ENCODE results near the gene TRMU. TPM values are rescaled to one million over a fixed set of nuclear protein-coding genes. Genes with fewer than 3 reads are reported as not detected.

Gene TRMU
- total and polyA plus RNA-seq, 2 experiments from 2014 or later: 48.3 to 70.4 TPM

DNA sequence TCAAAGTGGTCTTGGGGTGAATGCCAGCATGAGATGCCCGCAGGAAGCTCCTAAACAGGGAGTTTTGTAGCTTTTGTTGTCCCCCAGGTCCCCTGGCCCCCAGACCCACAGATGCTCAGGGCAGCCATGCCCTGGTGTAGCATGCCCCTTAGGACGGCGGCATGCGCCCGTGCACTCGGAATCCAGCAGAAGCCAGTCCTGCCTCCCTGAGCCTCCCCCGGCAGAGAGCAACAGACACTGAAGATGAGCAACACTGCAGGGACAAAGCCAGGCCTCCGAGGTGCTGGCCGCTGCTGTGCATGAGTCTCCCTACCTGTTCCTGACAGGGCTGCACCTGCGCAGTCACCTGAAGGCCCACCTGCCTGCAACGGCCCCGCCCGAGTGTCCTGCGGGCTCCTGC lies 59.1 kb downstream of the TRMU start:
- Histone ChIP-seq H3K36me3 (ENCODE audit: insufficient read depth) (no peaks in the 10 kb centered on the region), H3K79me2 (replicated peaks; ENCODE audit: insufficient read depth) (no peaks in the 10 kb centered on the region), H3K9me2 (ENCODE audit: insufficient read depth) (no peaks in the 10 kb centered on the region), H4K20me1 (replicated peaks; ENCODE audit: insufficient read depth) (no peaks in the 10 kb centered on the region), H3K4me1 (ENCODE audit: insufficient read depth) (no peaks in the 10 kb centered on the region), H3K27me3 (ENCODE audit: insufficient read depth) (no peaks in the 10 kb centered on the region), H3K4me2 (no peak overlapping the region), H3F3A (replicated peaks; ENCODE audit: low read depth) (no peaks in the 10 kb centered on the region), H3K27ac (ENCODE audit: low read depth) (no peak overlapping the region), H2AFZ (no peak overlapping the region), H3K4me3 (no peak overlapping the region)
- no peak overlapping the region for H3K4me3 Mint-ChIP-seq
- DNase-seq (ENCODE audit: low spot score) (no peak), ATAC-seq (no peak)
- H3K4me1 Mint-ChIP-seq: peaks cover 4% of the 10 kb centered on the region; the same call in 1 of the 3 replicates
- H3K9me3 Mint-ChIP-seq: no peaks in the 10 kb centered on the region
- TF ChIP-seq ZNF331 (CRISPR knock-in tag; IDR thresholded peaks at IDR 0.05; ENCODE audit: low read depth) (no peak), STAT1 (IDR thresholded peaks at IDR 0.05; ENCODE audit: unreplicated experiment) (no peak), REST (IDR thresholded peaks at IDR 0.05; ENCODE audit: unreplicated experiment) (no peak), POLR2AphosphoS5 (IDR thresholded peaks at IDR 0.05; ENCODE audit: low read depth) (no peak), CREB1 (CRISPR knock-in tag; IDR thresholded peaks at IDR 0.05; ENCODE audit: low read depth) (no peak), EZH2 (IDR thresholded peaks at IDR 0.05; ENCODE audit: low read depth, unreplicated experiment) (no peak), CTCF (conservative IDR thresholded peaks at IDR 0.05; ENCODE audit: low read depth in 2 of 2) (no peak)
- no peaks in the 10 kb centered on the region; the same call in 2 of the 3 replicates for H3K36me3 Mint-ChIP-seq (ENCODE audit: low read depth)
- H3K27me3 Mint-ChIP-seq (ENCODE audit: insufficient read depth, low read depth, poor library complexity): peaks cover 9% of the 10 kb centered on the region
- no peak overlapping the region for H3K27ac Mint-ChIP-seq

DNA sequence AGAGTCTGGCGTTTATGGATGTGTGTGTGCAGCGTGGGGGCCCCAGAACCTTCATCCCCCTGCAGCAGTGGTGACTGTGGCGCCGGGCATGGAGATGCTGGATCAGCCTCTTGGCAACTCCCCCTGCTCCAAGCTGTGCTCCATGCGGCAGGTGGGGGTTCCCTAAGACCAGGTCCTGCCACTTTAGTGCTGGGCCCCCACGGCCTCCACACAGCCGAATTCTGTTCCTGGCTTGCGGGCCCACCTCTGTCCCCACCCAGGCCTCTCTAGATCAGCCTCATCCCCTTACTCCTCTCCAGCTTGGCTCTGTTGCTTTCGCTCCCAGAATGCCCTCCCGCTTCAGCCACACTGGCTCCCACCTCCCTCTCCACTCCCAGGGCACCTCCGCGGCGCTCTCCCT lies 59.6 kb downstream of the TRMU start:
- H3F3A ChIP-seq (replicated peaks; ENCODE audit: low read depth): no peaks in the 10 kb centered on the region
- H3K27me3 ChIP-seq (ENCODE audit: insufficient read depth): no peaks in the 10 kb centered on the region
- no peaks in the 10 kb centered on the region for H3K9me2 ChIP-seq (ENCODE audit: insufficient read depth)
- H3K4me1 ChIP-seq (ENCODE audit: insufficient read depth): no peaks in the 10 kb centered on the region
- no peak overlapping the region for H3K4me3 ChIP-seq
- no peak overlapping the region for H3K4me2 ChIP-seq
- no peaks in the 10 kb centered on the region for H3K36me3 ChIP-seq (ENCODE audit: insufficient read depth)
- DNase-seq (ENCODE audit: low spot score) (no peak), ATAC-seq (no peak)
- peaks cover 9% of the 10 kb centered on the region for H3K27me3 Mint-ChIP-seq (ENCODE audit: insufficient read depth, low read depth, poor library complexity)
- H3K27ac Mint-ChIP-seq: no peak overlapping the region
- H3K4me1 Mint-ChIP-seq: peaks cover 4% of the 10 kb centered on the region; the same call in 1 of the 3 replicates
- H3K9me3 Mint-ChIP-seq: no peaks in the 10 kb centered on the region
- no peak overlapping the region for H3K27ac ChIP-seq (ENCODE audit: low read depth)
- H3K36me3 Mint-ChIP-seq (ENCODE audit: low read depth): no peaks in the 10 kb centered on the region; the same call in 2 of the 3 replicates
- no peak overlapping the region for H2AFZ ChIP-seq
- no peaks in the 10 kb centered on the region for H3K79me2 ChIP-seq (replicated peaks; ENCODE audit: insufficient read depth)
- no peaks in the 10 kb centered on the region for H4K20me1 ChIP-seq (replicated peaks; ENCODE audit: insufficient read depth)
- H3K4me3 Mint-ChIP-seq: no peak overlapping the region
- TF ChIP-seq ZNF114 (CRISPR knock-in tag; IDR thresholded peaks at IDR 0.05): no peak
- no peak for TF ChIP-seq ZNF331 (CRISPR knock-in tag; IDR thresholded peaks at IDR 0.05; ENCODE audit: low read depth)
- no peak for TF ChIP-seq CREB1 (CRISPR knock-in tag; IDR thresholded peaks at IDR 0.05; ENCODE audit: low read depth)
- TF ChIP-seq REST (IDR thresholded peaks at IDR 0.05; ENCODE audit: unreplicated experiment): no peak
- no peak for TF ChIP-seq EZH2 (IDR thresholded peaks at IDR 0.05; ENCODE audit: low read depth, unreplicated experiment)
- no peak for TF ChIP-seq NANOG (IDR thresholded peaks at IDR 0.05; ENCODE audit: borderline replicate concordance)
- no peak for TF ChIP-seq ETS1 (IDR thresholded peaks at IDR 0.05)
- no peak for TF ChIP-seq STAT1 (IDR thresholded peaks at IDR 0.05; ENCODE audit: unreplicated experiment)

Data from GM23338 (cell line).